ENCODE data around the gene AGRN. TPM values are rescaled to one million over a fixed set of nuclear protein-coding genes. Genes with fewer than 3 reads are reported as not detected.

Gene AGRN
- total RNA-seq, 1 experiment from 2014 or later, result 134 TPM

DNA sequence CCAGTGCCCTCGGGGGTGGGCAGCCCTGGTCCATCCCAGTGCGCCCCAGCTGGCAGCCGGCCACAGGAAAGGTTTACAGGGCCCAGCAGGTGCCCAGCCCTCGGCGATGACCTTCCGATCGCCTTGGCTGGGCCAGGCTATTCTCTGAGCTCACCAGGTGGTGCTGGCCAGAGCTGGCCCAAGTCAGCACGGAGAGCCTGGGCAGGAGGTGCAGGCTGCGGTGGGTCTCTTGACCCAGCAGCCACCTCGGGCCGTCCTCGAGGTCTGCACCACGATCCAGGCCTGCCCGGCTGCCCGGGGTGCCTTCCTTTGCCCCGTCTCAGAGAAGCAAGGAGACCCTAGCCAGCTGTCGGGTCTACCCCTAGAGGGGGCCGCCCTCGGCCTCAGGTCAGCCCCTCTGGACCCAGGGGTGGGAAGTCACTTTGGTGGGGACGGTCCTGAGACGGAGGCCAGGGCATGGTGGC, 38.4 kb upstream of the AGRN start:
- ChIA-PET RAD21 (ENCODE audit: low non-redundant PET in 1 of 2, low total read pairs in 2 of 2, uncharacterized antibody in 2 of 2, unreplicated experiment in 2 of 2) (no interaction called here), CTCF (no interaction called here), POLR2A (no interaction called here)
- no peaks in the 10 kb centered on the region for H4K20me1 ChIP-seq (ENCODE audit: insufficient read depth)
- H3K79me2 ChIP-seq (ENCODE audit: insufficient read depth, low read length), result no peaks in the 10 kb centered on the region
- no peak overlapping the region for H3K9ac ChIP-seq (ENCODE audit: low read length)
- no peaks in the 10 kb centered on the region for H3K36me3 ChIP-seq (ENCODE audit: control insufficient read depth in 1 of 2, insufficient read depth in 2 of 2, low read length in 2 of 2)
- BruUV-seq (replicated peaks), result no TSS peak
- intact Hi-C loops (cut with micrococcal nuclease), result loop anchor here (5.0 kb wide), 1 partner anchor 81 kb away; no protein-coding TSS in a partner anchor
- no peak overlapping the region for H3K4me3 ChIP-seq (replicated peaks in 1 of 2; ENCODE audit: low read depth in 1 of 2, low read length in 2 of 2)
- H3K27ac ChIP-seq (ENCODE audit: low read depth, low read length), result no peak overlapping the region
- no peak for DNase-seq (ENCODE audit: low read depth, low spot score)
- no peaks in the 10 kb centered on the region for H3K9me3 ChIP-seq (ENCODE audit: control insufficient read depth in 1 of 2, insufficient read depth in 1 of 2, low read depth in 1 of 2, low read length in 2 of 2)
- no peak overlapping the region for H3K4me2 ChIP-seq (ENCODE audit: low read length)
- TF ChIP-seq POLR2A (IDR thresholded peaks at IDR 0.05; ENCODE audit: borderline replicate concordance, extremely low read depth, insufficient read depth, insufficient read length), result no peak
- no peak overlapping the region for H2AFZ ChIP-seq (ENCODE audit: low read depth, low read length, poor library complexity, severe bottlenecking)
- ATAC-seq, result no peak
- H3K27me3 ChIP-seq (ENCODE audit: insufficient read depth, low read length), result no peaks in the 10 kb centered on the region
- H3K9me2 ChIP-seq (ENCODE audit: insufficient read depth), result no peaks in the 10 kb centered on the region
- peaks cover 2 to 5% of the 10 kb centered on the region in 2 experiments; a peak in 1 of 4 replicates for H3K4me1 ChIP-seq (ENCODE audit: control insufficient read depth in 1 of 2, insufficient read depth in 2 of 2, low read length in 2 of 2)

DNA sequence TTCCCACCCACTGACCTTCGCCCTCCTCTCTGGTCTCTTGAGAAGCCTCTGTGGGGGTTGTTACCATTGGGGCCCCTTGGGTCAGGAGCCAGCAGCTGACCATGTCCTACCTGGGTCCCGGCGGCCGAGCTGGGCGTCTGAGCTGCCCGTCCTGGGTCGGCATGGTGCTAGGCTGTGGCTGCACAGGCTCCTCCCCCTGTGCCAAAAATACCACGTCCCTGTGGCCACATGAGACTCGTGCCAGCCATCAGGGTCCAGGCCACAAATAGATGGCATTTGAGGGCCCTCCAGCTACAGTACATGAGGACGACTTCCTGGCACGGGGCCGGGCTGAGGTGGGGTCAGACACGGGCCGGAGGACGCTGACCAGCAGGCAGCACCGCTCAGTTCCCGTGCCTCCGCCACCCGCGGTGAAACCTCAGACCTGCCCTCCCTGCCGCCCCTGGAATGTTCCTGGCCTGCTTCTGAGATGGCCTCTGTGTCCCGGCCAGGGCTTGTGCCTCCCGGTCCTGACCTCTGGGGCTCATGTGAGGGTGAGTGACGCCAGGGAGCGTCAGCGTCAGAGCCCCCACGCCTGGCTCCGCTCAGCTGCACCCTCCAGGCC, 37.9 kb upstream of the AGRN start, which contains the start of gene PERM1:
TSS of gene PERM1 (minus strand) at position 139 of the 604 bp plus-strand sequence. CDS start 1,064 bp downstream, outside the sequence.
- TF ChIP-seq EZH2phosphoT487 (IDR thresholded peaks at IDR 0.05; ENCODE audit: borderline replicate concordance) (no peak), CBX3 (IDR thresholded peaks at IDR 0.05; ENCODE audit: low read depth) (no peak), RAD21 (IDR thresholded peaks at IDR 0.05; ENCODE audit: low read depth) (no peak)
- ChIA-PET CTCF (interaction anchor here (2.8 kb wide), 1 partner anchor 82 kb away, joined by 18 read pairs; no protein-coding TSS in a partner anchor), RAD21 (ENCODE audit: low non-redundant PET in 1 of 2, low total read pairs in 2 of 2, uncharacterized antibody in 2 of 2, unreplicated experiment in 2 of 2) (no interaction called here), POLR2A (no interaction called here)
- Histone ChIP-seq H3K9me3 (ENCODE audit: control insufficient read depth in 1 of 2, insufficient read depth in 1 of 2, low read depth in 1 of 2, low read length in 2 of 2) (no peaks in the 10 kb centered on the region), H3K27ac (ENCODE audit: low read depth, low read length) (no peak within 1 kb of the TSS), H3K4me3 (replicated peaks in 1 of 2; ENCODE audit: low read depth in 1 of 2, low read length in 2 of 2) (no peak within 1 kb of the TSS), H3K9ac (ENCODE audit: low read length) (no peak within 1 kb of the TSS), H4K20me1 (ENCODE audit: insufficient read depth) (no peaks in the 10 kb centered on the region), H3K9me2 (ENCODE audit: insufficient read depth) (no peaks in the 10 kb centered on the region), H3K27me3 (ENCODE audit: insufficient read depth, low read length) (no peaks in the 10 kb centered on the region), H3K4me1 (ENCODE audit: control insufficient read depth in 1 of 2, insufficient read depth in 2 of 2, low read length in 2 of 2) (peaks cover 2 to 5% of the 10 kb centered on the region in 2 experiments; a peak in 1 of 4 replicates), H2AFZ (ENCODE audit: low read depth, low read length, poor library complexity, severe bottlenecking) (no peak within 1 kb of the TSS), H3K4me2 (ENCODE audit: low read length) (no peak within 1 kb of the TSS), H3K36me3 (ENCODE audit: control insufficient read depth in 1 of 2, insufficient read depth in 2 of 2, low read length in 2 of 2) (no peaks in the 10 kb centered on the region), H3K79me2 (ENCODE audit: insufficient read depth, low read length) (no peaks in the 10 kb centered on the region)
- DNase-seq (ENCODE audit: low read depth, low spot score) (no peak), ATAC-seq (no peak)
- BruUV-seq (replicated peaks), result no TSS peak
- intact Hi-C loops (cut with micrococcal nuclease), result loop anchor here (5.0 kb wide), 1 partner anchor 80 kb away; no protein-coding TSS in a partner anchor

All from HCT116 (cell line).